Activated T-helper 2 cell treated with anti-CD3 and anti-CD28 coated beads, Interferon-gamma antibody, Interleukin-2, Interleukin-4, amounts not matched to agents 10 μg/mL and 5 μg/mL and 100 μg/mL, durations not matched to agents 14 hours and 24 hours and 36 hours (primary cell): ENCODE results near the gene MATN1. TPM values are rescaled to one million over a fixed set of nuclear protein-coding genes. Genes with fewer than 3 reads are reported as not detected.

Experiments
- DNase-seq: peaks from one replicate; pipeline ENCODE4 v3.0.0; 2021; ENCODE audit warnings: low spot score
- H3K27ac Mint-ChIP-seq: one replicate; pipeline ENCODE4 v1.8.0; 2021; ENCODE audit warnings: mixed read lengths
- H3K27me3 Mint-ChIP-seq: one replicate; pipeline ENCODE4 v1.8.0; 2021; ENCODE audit warnings: low read depth, mixed read lengths
- H3K36me3 Mint-ChIP-seq: one replicate; pipeline ENCODE4 v1.8.0; 2021; ENCODE audit warnings: low read depth, mixed read lengths
- H3K4me1 Mint-ChIP-seq: one replicate; pipeline ENCODE4 v1.8.0; 2021; ENCODE audit warnings: low read depth, mixed read lengths
- H3K4me3 Mint-ChIP-seq: one replicate; pipeline ENCODE4 v1.8.0; 2021; ENCODE audit warnings: low read depth, mild to moderate bottlenecking, moderate library complexity, mixed read lengths
- H3K9me3 Mint-ChIP-seq: one replicate; pipeline ENCODE4 v1.8.0; 2021; ENCODE audit warnings: mixed read lengths
- intact Hi-C: fragments of 100-400 bp; cut with micrococcal nuclease; formaldehyde crosslinking; loops from one replicate; pipeline ENCODE4 v1.15.1; 2023
- total RNA-seq: library from RNA; stranded (reverse); gene quantifications from 2 replicates; pipeline ENCODE4 v1.2.3, GENCODE V29; 2022

MATN1 gene
- total RNA-seq, 1 donor from 2014 or later, result 0.21 TPM

DNA sequence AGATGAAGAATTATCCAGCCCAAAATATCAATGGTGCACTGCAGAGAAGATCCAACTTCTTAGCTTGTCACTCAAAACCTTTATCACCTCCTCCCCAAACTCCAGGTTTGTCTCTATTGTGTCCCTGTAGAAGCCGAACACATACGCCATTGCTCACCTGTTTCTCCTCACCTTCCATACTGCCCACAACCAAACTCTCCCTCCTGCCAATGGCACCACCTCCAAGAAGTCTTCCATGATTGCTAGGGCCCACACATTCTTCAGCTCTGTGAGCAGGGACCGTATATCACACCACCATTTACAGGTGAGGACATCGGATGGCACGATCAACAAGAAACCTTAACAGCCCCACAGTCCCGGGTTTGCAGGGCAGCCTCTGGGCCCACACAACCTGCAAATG lies 31.9 kb upstream of the MATN1 start:
- intact Hi-C loops, result loop anchor here (10.0 kb wide), 1 partner anchor 299 kb away; no protein-coding TSS in a partner anchor
- Mint-ChIP-seq H3K27ac (peak overlapping the region; percentile 53), H3K4me1 (peaks cover 76% of the 10 kb centered on the region), H3K4me3 (peak overlapping the region; percentile 97), H3K36me3 (peaks cover 49% of the 10 kb centered on the region), H3K27me3 (no peaks in the 10 kb centered on the region), H3K9me3 (no peaks in the 10 kb centered on the region)
- no peak for DNase-seq

DNA sequence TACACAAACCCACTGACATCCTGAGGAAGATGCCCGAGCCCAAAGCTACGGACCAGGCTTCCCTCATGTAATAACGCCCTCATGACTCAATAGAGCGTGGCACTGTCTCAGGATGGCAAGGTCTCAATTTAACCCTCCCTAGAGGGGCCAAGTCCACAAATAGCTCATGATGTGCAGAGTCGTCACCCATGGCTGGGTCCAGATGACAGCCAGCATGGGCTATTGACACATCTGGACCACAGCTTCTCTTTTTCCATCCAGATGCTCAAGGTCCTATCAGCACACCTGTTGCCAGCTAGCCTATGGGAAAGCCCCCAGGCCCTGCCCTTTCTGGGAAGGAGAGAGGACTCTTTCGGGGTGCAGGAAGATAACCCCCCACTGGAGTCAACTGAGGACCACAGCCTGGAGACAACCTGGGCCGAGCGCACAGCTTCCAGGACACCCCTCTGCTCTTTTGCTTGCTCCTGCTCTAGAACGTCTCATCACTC lies 31.3 kb upstream of the MATN1 start:
- Mint-ChIP-seq H3K4me3 (peak overlapping the region; percentile 97), H3K27me3 (no peaks in the 10 kb centered on the region), H3K4me1 (peaks cover 76% of the 10 kb centered on the region), H3K27ac (peak overlapping the region; percentile 53), H3K36me3 (peaks cover 52% of the 10 kb centered on the region), H3K9me3 (no peaks in the 10 kb centered on the region)
- no peak for DNase-seq
- intact Hi-C loops, result loop anchor here (10.0 kb wide), 1 partner anchor 300 kb away; no protein-coding TSS in a partner anchor

DNA sequence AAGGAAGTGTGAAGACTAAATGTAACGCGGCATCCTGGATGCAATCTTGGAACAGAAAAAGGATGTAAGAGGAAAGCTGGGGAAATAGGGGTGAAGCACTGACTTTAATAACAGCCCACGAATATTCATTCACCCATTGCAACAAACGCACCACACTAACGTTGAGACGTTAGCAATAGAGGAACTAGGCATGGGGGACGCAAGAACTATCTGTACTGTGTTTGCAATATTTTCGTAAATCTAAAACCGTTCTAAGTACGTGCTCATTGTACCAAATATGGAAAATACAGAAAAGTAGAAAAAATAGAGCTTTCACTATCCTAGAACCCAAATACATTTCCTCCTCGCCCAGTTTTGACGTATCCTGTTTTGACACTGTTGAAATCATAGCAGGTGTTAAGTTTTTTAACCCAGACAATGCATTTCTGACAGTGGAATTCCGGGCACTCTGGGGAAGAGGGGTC lies 30.3 kb upstream of the MATN1 start:
- DNase-seq, result no peak
- H3K4me3 Mint-ChIP-seq, result peak overlapping the region; percentile 97
- H3K9me3 Mint-ChIP-seq, result no peaks in the 10 kb centered on the region
- intact Hi-C loops, result loop anchor here (10.0 kb wide), 1 partner anchor 301 kb away; no protein-coding TSS in a partner anchor
- H3K27me3 Mint-ChIP-seq, result no peaks in the 10 kb centered on the region
- H3K27ac Mint-ChIP-seq, result peak overlapping the region; percentile 53
- H3K4me1 Mint-ChIP-seq, result peaks cover 77% of the 10 kb centered on the region
- peaks cover 62% of the 10 kb centered on the region for H3K36me3 Mint-ChIP-seq

DNA sequence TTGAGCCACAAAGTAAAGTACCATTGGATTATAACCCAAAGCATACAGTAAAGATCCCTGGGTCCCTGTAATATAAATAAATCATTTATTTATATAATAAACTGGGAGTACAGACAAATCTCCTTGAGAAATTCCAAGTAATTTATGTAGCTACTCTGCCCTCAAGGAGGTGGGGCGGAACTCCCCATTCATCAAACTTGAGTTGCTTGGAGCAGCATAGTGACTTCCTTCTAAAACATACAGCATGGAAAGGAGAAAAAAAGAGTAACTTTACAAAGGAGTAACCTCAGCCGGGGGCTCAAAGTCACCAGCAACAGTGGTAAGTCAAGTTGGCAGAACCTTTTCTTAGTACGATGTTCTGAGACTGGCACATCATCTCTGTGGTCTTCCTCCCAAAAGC lies 29.7 kb upstream of the MATN1 start:
- Mint-ChIP-seq H3K27ac (peak overlapping the region; percentile 62), H3K9me3 (no peaks in the 10 kb centered on the region), H3K36me3 (peaks cover 68% of the 10 kb centered on the region), H3K27me3 (no peaks in the 10 kb centered on the region), H3K4me3 (peak overlapping the region; percentile 97), H3K4me1 (peaks cover 77% of the 10 kb centered on the region)
- no peak for DNase-seq
- intact Hi-C loops, result loop anchor here (10.0 kb wide), 1 partner anchor 302 kb away; no protein-coding TSS in a partner anchor

DNA sequence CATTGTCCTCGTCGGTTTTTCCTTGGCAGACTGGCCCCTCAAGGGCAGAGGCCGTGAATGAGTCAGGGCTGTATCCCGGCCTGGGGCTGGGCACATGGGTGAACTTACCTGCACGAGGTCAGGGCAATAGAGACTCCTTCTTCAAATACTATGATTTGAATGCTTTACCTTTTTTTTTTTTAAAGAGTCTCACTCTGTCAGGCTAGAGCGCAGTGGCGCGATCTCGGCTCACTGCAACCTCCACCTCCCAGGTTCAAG lies 29.2 kb upstream of the MATN1 start:
- DNase-seq, result no peak
- intact Hi-C loops, result loop anchor here (10.0 kb wide), 1 partner anchor 302 kb away; no protein-coding TSS in a partner anchor
- Mint-ChIP-seq H3K27me3 (no peaks in the 10 kb centered on the region), H3K27ac (peak overlapping the region; percentile 62), H3K9me3 (no peaks in the 10 kb centered on the region), H3K36me3 (peaks cover 72% of the 10 kb centered on the region), H3K4me1 (peaks cover 80% of the 10 kb centered on the region), H3K4me3 (no peak overlapping the region)

DNA sequence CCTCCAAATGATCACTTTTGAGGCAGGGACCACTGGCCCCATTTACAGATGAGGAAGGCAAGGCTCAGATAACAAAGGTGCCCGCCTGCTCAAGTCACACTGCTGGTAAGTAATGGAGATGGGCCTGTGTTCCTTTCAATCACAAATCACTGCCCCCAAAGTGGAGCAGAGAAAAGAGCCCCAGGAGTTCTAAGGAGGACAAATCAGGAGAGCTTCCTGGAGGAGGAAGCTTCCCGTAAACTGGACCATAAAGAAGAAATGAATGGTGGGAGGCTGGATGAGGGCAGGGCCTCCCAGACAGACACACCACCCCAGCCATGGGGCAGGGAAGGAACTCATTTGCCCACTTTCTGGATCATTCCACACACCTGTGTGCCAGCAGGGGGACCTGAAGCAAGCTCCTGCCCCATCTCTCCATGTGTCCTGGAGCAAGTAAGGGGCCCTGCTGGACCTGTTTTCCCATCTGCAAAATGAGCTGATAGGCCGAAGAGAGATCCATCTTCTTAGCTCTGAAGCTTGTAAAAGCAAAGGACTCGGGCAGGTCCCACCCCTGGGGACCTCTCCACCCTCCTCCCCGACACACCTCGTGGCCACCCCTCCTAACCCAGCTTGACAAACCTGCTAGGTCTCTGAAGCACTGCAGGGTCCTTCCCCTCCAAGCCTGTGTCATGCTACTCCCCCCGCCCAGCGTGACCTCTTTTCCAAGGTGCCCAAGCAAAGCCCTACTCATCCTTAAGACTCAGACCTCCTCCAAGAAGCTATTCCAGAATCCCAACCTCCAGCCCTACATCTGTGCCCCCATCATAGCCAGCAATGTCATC lies 28.7 kb upstream of the MATN1 start:
- intact Hi-C loops, result loop anchor here (10.0 kb wide), 1 partner anchor 303 kb away; no protein-coding TSS in a partner anchor
- H3K4me1 Mint-ChIP-seq, result peaks cover 83% of the 10 kb centered on the region
- H3K4me3 Mint-ChIP-seq, result no peak overlapping the region
- DNase-seq, result no peak
- no peaks in the 10 kb centered on the region for H3K9me3 Mint-ChIP-seq
- H3K27ac Mint-ChIP-seq, result peak overlapping the region; percentile 62
- H3K36me3 Mint-ChIP-seq, result peaks cover 73% of the 10 kb centered on the region
- no peaks in the 10 kb centered on the region for H3K27me3 Mint-ChIP-seq

DNA sequence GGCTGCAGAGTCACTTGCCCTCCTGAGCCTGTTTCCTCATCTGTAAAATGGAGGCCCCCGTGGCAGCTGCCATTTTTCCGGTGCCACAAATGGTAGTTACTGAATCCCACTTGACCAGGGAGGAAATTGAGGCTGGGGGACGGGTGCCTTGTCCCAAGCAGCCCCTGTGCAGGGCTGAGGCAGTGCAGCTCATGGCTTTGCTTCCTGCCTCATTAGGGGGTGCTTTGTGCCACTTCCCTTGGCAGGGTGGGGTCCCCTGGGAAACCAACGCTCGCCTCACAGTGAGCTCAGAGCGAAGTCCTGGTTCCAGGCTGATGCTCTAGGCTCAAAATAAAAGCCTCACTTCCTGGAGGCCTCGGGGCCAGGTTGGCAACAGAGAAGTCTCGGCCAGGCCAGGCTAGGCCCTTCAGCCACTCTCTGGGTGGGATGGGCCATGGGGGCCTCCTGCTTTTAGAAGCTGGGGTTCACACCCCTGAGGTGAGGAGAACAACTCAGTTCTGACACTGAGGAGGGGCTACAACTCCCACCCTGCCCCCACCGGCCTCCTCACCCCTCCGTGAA lies 27.4 kb upstream of the MATN1 start:
- DNase-seq, result no peak
- no peaks in the 10 kb centered on the region for H3K9me3 Mint-ChIP-seq
- H3K36me3 Mint-ChIP-seq, result peaks cover 75% of the 10 kb centered on the region
- peaks cover 89% of the 10 kb centered on the region for H3K4me1 Mint-ChIP-seq
- H3K27ac Mint-ChIP-seq, result peak overlapping the region; percentile 96
- intact Hi-C loops, result loop anchor here (10.0 kb wide), 1 partner anchor 304 kb away; no protein-coding TSS in a partner anchor
- H3K4me3 Mint-ChIP-seq, result peak overlapping the region; percentile 76
- no peaks in the 10 kb centered on the region for H3K27me3 Mint-ChIP-seq

DNA sequence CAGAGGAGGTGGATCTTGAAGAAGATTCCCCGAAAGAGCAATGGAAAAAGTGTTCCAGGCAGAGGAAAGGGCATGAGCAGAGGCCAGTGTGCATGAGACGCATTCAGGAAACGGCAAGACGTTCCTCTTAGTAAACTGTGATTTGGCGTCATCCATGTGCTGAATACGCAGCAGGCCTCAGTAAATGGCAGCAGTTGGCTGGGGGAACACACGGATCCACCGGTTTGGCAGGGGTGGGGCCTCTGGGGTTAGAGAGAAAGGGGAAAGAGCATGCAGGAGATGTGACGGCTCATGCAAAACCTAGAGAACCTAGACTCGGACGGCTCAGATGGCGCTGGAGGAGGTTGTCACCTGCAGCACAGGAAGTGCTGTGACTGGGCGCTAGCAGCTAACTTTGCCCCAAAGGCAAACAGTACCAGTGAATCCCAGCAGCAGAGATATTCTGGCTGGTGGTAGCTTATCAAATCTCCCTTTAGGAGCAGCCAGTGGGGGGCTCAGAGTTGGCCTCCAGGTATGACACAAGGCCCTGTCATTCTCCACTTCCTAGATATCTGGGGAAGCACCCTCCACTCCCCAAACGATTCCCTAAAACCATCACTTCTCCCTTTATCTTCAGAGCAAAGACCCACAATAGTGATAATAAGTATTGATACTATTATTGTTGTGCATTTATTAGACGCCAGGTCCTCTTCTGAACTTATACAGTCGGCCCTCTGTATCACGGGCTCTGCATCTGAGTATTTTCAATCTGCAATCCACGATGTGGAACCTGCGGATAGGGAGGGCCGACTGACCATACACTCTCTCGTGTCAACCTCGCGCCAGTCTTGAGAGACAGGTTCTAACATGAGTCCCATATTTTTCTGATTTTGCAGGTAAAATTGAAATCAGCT lies 26.6 kb upstream of the MATN1 start:
- Mint-ChIP-seq H3K27me3 (no peaks in the 10 kb centered on the region), H3K27ac (peak overlapping the region; percentile 96), H3K9me3 (no peaks in the 10 kb centered on the region), H3K4me1 (peaks cover 89% of the 10 kb centered on the region), H3K36me3 (peaks cover 66% of the 10 kb centered on the region), H3K4me3 (peak overlapping the region; percentile 76)
- intact Hi-C loops, result loop anchor here (1.0 to 10.0 kb wide), 3 partner anchors 7 to 305 kb away; partner anchors contain the start of gene LAPTM5
- DNase-seq, result peak; percentile 62

DNA sequence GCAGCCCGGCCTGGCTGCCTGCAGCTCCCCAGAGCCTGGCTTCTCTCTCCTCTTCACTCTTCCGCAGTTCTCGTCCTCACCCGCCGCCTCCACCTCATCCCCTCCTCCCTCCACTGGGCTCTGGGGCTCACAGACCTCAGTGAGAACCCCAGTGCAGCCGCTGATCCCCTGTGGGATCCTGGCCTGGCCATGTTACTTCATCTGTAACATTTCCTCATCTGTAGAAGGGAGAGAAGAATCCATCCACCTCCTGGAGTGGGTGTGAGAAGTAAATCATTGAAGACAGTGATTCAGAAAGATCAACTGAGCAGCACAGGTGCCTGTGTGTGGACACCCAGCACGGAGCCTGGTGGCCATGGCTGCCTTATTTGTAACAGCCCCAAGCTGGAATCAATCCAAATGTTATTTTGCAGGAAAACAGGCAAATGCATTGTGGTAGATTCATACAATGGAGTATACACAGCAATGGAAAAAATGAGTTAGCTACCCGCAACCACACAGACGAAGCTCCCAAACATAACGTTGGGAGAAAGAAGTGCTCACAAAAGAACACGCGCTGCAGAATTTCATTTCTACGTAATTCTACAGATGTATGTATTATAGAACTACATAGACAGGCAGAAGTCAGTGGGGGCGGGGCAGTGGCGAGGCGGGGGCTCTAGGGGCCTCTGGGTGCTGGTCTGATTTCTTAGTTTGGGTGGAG lies 25.5 kb upstream of the MATN1 start:
- no peak for DNase-seq
- Mint-ChIP-seq H3K36me3 (peaks cover 58% of the 10 kb centered on the region), H3K27ac (peak overlapping the region; percentile 96), H3K27me3 (no peaks in the 10 kb centered on the region), H3K9me3 (no peaks in the 10 kb centered on the region), H3K4me1 (peaks cover 90% of the 10 kb centered on the region), H3K4me3 (peak overlapping the region; percentile 76)
- intact Hi-C loops, result loop anchor here (1.0 to 2.0 kb wide), 2 partner anchors 8 to 16 kb away; partner anchors contain the start of gene LAPTM5

DNA sequence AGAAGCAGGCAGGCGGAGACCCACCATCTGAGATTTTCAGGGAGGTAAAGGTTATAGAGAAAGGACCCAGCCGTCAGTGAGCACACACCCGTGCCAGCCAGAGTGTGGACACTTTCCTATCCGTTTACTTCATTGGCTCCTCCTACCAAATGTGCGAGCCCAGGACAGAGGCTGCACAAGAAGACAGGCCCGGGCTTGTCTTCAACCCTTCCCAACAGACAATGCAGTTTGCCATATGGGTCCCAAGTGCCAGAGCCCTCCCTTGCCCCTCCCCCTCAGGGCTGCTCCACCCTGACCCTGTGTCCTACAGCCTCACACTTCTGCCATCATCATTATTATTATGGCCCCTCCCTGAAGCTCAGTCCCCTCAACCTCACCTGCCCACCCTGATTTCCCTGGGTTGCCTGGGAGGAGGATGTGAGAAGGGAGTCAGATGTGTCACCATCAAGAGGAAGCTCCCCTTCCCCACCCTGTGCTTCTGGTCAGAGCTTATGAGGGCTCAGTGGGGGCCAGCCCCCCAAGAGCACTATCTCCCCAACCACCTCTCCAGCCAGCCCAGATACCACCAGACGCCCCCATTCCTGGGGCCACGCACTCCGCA lies 24.8 kb upstream of the MATN1 start:
- H3K4me3 Mint-ChIP-seq, result peak overlapping the region; percentile 76
- intact Hi-C loops, result loop anchor here (2.0 kb wide), 1 partner anchor 15 kb away; no protein-coding TSS in a partner anchor
- H3K27ac Mint-ChIP-seq, result peak overlapping the region; percentile 96
- DNase-seq, result no peak
- H3K9me3 Mint-ChIP-seq, result no peaks in the 10 kb centered on the region
- peaks cover 90% of the 10 kb centered on the region for H3K4me1 Mint-ChIP-seq
- peaks cover 56% of the 10 kb centered on the region for H3K36me3 Mint-ChIP-seq
- no peaks in the 10 kb centered on the region for H3K27me3 Mint-ChIP-seq
